HG02973 (cell line): ENCODE data around the gene C12orf56.
"Not testable (repeated sequence)": the region's sequence is repeated elsewhere in the genome, so short reads cannot be mapped to it uniquely, and the experiment has no call there.

Experiments used
- ATAC-seq: cut with Tn5 transposase; IDR thresholded peaks from one replicate; pipeline ENCODE4 v1.9.1; 2021; ENCODE audit warnings: moderate library complexity; ENCODE audit not compliant: unreplicated experiment

Gene C12orf56

DNA sequence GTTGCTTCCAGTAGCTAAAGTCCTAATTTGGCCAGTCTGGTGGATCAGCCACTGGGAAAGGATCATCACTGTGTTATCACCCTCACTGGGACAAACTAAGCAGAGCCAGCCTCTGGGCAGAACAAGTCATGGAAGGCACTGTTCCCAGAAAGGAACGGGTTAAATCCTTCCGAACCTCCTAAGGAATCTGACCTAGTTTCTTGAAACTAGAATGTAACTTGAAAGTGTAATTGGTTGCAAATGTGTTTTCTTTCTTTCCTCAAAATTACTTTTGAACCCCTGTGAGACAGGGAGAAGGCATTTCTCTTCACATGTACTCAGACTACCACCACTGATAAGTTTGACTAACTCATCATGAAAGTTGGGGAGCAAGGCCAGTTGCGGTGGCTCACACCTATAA, 149.8 kb downstream of the C12orf56 start:
- no peak for ATAC-seq

DNA sequence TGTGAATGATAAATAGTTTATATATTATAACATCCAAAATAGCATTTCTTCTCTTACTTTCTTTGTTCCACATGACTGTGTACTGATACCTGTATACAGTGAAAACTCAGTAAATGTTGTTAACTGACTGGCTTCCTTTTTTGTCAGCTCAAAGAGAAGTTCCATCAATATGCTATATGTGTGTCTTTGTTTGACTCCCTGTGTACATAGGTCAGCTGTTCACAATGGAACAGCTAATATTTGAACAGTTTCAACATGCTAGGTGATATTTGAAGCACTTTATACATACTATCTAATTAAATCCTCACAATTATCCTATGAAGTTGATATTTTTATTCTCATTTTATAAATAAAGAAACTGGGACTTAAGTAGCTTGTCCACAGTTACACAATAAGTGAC, 153.2 kb downstream of the C12orf56 start:
- no peak for ATAC-seq

DNA sequence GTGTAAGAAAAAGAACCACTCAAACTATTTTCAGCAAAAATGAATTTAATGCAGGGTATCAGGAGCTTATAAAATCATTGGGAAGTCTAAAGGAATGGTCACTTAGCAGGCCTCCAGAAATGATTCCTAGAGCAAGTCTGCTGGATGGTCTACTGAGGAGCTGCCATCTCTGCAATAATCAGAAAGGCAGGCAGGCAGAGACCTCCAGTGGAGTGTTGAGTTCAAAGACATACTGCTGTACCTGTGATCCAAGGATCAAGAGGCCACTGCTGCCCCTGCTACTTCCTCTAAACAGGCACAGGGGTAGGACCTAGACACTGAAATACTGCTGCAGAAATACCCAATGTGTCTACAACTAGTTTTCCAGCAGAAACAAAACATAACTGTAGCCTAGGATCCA, 154.0 kb downstream of the C12orf56 start:
- ATAC-seq, result no peak

DNA sequence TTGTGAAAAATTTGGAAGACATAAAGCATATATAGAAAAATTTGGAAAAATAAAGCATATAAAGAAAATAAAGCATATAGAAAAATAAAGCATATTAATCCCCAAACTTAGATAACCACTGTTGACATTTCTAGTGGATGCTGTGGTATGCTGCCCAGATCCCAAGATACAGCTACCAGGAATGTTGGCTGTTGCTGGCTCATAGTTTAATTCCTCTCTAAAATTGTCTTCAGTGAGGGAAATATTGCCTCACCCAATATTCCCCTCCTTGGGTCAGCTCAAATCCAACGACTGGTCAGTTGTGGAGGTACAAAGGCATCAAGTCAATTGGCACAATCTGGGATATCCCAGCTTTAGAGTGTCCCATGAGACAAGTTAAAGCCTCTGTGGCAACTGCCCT, 158.4 kb downstream of the C12orf56 start:
- ATAC-seq, result no peak

DNA sequence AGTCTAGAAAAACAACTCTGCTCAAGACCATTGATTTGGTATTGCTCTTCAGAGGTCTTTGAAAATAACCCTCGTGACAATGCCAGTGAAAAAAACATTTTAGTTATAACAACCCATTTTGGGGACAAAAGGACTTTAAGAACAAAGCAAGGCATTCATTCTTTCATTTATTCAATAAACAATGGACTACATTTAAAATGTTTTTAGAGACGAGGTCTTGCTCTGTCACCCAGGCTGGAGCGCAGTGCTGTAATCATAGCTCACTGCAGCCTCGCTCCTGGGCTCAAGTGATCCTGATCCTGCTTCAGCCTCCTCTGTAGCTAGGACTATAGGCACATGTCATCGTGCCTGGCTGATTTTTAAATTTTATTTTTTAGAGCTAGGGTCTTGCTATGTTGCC, 160.8 kb downstream of the C12orf56 start:
- ATAC-seq, result no peak

DNA sequence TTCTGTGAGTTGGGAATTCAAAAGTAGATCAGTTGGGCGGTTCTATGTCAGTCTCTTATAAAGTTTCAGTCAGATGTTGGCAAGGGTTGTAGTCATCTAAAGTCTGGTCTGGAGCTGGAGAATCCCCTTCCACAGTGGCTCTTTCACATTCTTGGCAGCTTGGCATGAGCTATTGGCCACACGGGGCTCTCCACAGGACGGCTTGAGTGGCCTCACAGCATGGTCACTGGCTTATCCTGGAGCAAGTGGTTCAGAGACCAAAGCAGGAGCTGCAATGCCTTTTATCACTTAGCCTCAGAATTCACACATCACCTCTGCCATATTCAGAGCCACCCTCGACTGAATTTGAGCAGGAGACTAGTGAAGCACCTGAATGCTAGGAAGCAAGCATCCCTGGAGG, 161.3 kb downstream of the C12orf56 start:
- no peak for ATAC-seq

DNA sequence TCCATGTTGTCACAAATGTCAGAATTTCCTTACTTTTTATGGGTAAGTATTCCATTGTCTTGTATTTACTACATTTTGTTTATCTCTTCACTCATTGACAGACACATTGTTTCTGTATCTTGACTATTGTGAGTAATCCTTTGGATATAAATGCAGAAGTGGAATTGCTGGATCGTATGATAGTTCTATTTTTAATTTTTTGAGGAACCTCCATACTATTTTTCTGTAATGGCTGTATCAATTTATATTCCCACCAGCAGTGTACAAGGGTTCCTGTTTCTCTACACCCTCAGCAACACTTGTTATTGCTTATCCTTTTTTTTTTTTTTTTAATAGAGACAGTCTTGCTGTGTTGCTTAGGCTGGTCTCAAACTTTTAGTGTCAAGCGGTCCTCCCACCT, 164.9 kb downstream of the C12orf56 start:
- ATAC-seq, result no peak

DNA sequence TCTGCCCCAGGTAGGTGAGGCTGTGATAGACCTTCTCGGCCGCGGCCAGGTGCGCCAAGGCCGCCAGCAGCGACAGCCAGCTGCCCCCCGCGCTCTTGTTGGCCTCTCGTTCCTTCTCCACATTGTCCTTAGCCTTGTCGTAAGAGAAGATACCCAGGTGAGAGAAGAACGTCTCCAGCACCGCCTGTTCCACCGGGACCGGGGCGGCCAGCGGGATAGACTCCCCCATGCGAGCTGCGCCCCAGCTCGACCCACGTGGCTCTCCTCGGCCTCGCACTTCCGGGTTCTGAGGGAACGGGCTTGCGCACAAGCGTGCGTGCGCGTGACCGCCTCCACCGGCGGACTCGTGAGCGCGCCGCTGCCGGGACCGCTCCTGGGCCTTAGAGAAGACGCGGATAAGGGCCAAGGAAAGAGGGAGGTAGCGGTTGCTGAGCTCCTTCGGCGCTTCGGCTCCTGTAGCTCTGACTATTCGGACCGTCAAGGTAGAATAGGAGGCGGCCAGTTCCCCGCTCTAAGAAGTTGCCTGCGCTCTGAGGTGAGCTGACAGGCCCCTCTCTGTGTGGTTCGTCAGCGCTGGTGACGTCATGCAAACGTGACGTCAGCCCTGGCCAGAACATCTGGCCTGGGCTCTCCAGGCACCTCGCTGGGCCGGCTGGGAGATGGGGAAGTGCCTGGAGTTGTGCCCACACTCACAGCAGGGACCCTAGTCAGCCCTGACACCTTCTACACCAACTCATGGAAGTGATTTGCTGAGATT, 168.4 kb downstream of the C12orf56 start, which contains the start of gene KICS2:
KICS2 (minus strand) TSS at position 288 of the 757 bp plus-strand sequence; CDS start at position 229, 59 bp downstream.
- ATAC-seq, result peak; percentile 91

DNA sequence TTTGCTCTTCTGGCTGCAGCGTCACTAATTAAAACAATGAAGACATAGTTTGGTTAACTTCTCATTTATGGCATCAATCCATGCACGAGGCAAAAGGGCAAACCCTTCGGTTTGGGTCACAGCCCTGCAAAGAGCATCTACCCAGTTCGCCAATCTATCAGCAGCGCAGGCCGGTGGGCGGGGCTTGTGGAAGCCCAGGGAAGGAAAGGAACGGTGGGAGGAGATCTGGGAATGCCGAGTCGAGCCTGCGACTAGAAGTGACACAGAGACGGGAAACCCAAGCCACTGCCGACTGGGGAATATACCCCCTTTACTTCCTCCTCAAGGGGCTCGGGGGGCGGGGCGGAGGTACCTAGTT, 168.9 kb downstream of the C12orf56 start:
- peak; percentile 23 for ATAC-seq

DNA sequence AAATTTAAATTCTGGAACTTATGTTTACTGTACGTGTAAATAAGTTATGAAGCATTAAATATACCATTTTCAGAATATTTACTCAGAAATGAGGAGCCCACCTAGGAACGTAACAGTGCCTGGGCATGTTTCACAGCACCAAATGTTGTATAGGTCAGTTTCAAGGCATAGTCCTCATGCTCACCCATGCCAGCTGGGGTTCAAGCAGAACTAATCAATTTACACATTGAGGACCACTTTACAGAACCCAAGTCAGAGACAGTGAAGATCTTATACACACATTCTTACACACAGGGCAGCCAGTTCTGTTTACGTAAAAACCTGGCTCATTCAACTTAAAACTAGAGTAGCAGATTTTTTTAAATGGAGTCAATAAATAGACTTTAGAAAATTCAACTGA, 170.5 kb downstream of the C12orf56 start:
- no peak for ATAC-seq

DNA sequence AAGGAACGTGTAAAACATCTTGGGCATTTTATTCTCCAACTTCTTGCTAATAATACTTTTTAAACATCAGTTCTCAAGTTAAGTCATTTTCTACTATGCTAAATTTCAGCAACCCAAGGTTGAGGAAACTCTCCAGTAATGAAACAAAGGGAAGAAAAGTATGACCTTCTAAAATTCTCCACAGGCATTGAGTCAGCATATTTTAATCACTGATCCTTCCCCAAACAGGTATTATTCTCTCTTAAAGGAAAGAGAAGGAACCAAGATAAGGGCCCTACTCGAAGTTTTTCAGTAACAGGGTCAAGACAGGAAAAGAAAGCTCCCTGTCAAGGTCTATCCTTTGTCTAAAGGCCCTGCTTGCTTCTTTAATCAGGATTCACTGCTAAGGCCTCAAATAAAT, 171.4 kb downstream of the C12orf56 start:
- ATAC-seq, result no peak

DNA sequence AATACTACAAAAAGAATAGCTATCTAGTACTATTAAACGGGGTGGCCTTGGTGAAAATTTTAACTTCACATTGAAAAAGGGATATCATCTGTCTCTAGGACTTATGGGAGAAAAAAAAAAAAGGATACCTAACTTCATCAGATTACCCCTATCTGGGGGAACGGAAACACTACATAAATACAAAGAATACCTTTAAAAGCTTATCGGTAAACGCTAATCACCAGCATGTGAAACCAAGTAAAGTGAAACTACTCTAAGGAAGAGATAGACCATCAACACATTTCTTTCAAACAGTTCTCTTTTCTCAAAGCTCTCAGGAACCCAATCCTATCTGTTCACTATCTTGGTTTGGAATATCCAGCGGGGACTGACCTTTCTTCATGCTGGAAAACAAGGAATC, 172.0 kb downstream of the C12orf56 start:
- ATAC-seq, result peak; percentile 23

DNA sequence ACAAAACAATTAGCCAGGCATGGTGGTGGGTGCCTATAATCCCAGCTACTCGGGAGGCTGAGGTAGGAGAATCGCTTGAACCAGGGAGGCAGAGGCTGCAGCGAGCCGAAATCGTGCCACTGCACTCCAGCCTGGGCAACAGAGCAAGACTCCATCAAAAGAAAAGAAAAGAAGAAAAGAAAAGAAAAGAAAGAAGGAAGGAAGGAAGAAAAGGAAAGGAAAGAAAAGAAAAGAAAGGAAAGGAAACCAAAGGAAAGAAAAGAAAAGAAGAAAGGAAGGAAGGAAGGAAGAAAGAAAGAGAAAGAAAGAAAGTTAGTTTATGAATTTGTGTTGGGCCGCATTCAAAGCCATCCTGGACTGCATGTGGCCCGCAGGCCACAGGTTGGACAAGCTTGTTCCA, 172.9 kb downstream of the C12orf56 start:
- not testable (repeated sequence) for ATAC-seq

DNA sequence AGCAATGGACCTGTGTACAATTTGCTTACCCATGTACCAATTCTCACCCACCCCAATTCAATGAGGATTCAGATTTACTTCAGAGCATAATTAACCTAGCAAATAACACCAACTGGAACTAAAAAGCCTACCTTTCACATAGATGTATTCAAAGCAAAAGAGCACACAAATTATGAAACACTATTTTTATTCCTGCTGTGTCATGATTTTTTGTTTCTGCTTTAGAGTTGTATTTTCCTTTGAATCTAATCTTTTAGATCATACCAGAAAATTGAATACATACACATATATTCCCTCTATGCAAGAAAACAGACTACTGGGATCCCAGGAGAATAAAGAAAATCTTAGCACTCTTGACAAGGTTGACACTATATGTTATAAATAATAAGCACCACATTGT, 174.3 kb downstream of the C12orf56 start:
- ATAC-seq, result no peak
